CD4-positive, alpha-beta T cell treated with Interleukin-6 for 4 hours (primary cell): ENCODE measurements around the gene DHX32.
A peak's percentile ranks its signal among the peaks of the same experiment; 100 is the strongest.

Experiments used
- DNase-seq: peaks from one replicate; pipeline ENCODE4 v3.0.0-alpha.2; 2020; ENCODE audit warnings: mixed read lengths

The DHX32 gene

GRCh38 chr10:125846894-125847293 lies 34.2 kb downstream of the DHX32 start:
- DNase-seq, result no peak

GRCh38 chr10:125845617-125846016 lies 35.5 kb downstream of the DHX32 start:
- no peak for DNase-seq

GRCh38 chr10:125844751-125845221 lies 36.3 kb downstream of the DHX32 start:
- DNase-seq, result no peak

GRCh38 chr10:125843603-125844329 lies 37.3 kb downstream of the DHX32 start:
- no peak for DNase-seq

- no peak for DNase-seq
Measured at GRCh38 chr10:125840955-125841354, 40.1 kb downstream of the DHX32 start.

- no peak for DNase-seq
Measured at GRCh38 chr10:125840406-125840805, 40.7 kb downstream of the DHX32 start.

- DNase-seq, result no peak
Measured at GRCh38 chr10:125838802-125839575, 42.1 kb downstream of the DHX32 start.

- DNase-seq, result no peak
Measured at GRCh38 chr10:125836746-125837145, 44.3 kb downstream of the DHX32 start.

GRCh38 chr10:125828311-125828710 lies 52.8 kb downstream of the DHX32 start:
- no peak for DNase-seq

GRCh38 chr10:125827133-125827532 lies 54.0 kb downstream of the DHX32 start:
- no peak for DNase-seq

- DNase-seq, result no peak
Measured at GRCh38 chr10:125824736-125825135, 56.4 kb downstream of the DHX32 start.

- DNase-seq, result no peak
Measured at GRCh38 chr10:125823663-125824251, 57.3 kb downstream of the DHX32 start.

- peak; percentile 93 for DNase-seq
Measured at GRCh38 chr10:125822878-125823662, 58.0 kb downstream of the DHX32 start, which contains the start of the genes BCCIP and UROS. Gene BCCIP, plus strand, starts transcription at chr10:125823546. Its CDS starts 12 bp downstream, at chr10:125823558. Gene UROS, minus strand, starts transcription at chr10:125823258. Its CDS starts 6,759 bp downstream, at chr10:125816499.

GRCh38 chr10:125820701-125821100 lies 60.4 kb downstream of the DHX32 start:
- no peak for DNase-seq

- DNase-seq, result no peak
Measured at GRCh38 chr10:125817337-125817946, 63.6 kb downstream of the DHX32 start.

- no peak for DNase-seq
Measured at GRCh38 chr10:125816548-125816947, 64.5 kb downstream of the DHX32 start.

GRCh38 chr10:125815764-125816163 lies 65.3 kb downstream of the DHX32 start:
- DNase-seq, result no peak

- no peak for DNase-seq
Measured at GRCh38 chr10:125812128-125812750, 68.9 kb downstream of the DHX32 start.

GRCh38 chr10:125811251-125811650 lies 69.8 kb downstream of the DHX32 start:
- DNase-seq, result no peak

- no peak for DNase-seq
Measured at GRCh38 chr10:125808047-125808446, 73.0 kb downstream of the DHX32 start.

GRCh38 chr10:125802739-125803138 lies 78.4 kb downstream of the DHX32 start:
- DNase-seq, result no peak

GRCh38 chr10:125802131-125802530 lies 79.0 kb downstream of the DHX32 start:
- DNase-seq, result no peak
